Measurements from ENCODE around the gene SPRR2E.
A peak's percentile ranks its signal among the peaks of the same experiment; 100 is the strongest.
"Not testable (repeated sequence)": the region's sequence is repeated elsewhere in the genome, so short reads cannot be mapped to it uniquely, and the experiment has no call there.

The SPRR2E gene

DNA sequence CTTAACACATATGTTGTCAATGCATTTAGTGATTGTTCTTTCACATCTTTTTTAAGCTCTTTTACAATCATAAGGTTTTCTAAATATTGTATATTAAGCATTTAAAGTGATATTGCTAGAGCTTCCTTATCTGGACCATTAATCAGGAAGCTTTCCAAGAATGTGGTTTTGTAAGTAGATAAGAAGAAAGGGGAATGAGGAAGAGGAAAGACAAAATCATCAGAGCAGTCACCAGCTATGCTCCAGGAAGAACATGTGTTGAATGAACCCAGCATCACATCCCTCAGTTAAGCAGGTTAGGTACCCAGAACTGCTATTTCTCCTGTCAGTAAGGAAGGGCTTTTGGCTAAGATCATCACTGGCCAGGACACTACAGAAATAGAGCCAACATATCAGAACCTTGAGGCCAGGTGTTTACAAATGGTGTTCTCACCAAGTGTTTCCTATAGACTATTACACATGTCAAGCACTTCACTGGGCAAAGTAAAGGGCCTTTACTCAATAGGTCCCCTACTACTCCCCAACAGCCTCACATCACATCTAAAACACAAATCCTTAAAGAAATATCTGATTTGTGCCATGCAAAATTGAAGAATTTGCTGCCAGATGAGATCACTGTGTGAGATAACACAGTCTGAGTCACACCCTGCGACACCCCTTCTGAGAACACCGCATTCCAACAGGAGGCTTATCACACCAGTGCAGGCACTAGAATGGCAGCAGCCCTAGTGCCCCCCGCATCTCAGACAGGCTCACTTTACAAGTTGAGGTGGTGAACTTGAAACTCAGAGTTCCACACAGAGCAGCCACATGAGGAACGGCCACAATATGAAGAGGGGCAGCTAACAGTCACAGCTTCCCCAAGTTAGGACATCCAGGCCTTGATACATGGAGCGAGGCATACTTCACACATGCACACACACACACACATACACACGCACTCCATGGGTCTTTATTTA, 35.2 kb downstream of the SPRR2E start:
- DNase-seq (ENCODE audit: low spot score) = peak; percentile 61

DNA sequence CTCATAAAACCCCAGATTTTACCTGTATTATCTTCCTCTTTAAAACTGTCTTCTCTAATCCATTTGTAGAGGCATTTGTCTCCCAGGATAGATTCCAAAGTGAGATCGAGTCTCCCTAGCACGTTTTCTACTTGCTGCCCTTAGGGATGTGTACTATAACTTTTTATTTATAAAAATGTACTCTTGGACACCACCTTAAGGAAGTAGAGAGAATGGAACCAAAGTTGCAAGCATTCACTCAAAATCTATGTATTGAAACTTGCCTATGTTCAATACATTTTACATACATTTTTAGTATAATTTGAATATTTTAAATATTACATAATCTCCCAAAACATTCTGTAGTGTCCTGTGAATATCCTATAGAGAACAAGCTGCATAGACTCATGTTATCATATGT, 36.2 kb downstream of the SPRR2E start:
- no peak for DNase-seq (ENCODE audit: low spot score)

DNA sequence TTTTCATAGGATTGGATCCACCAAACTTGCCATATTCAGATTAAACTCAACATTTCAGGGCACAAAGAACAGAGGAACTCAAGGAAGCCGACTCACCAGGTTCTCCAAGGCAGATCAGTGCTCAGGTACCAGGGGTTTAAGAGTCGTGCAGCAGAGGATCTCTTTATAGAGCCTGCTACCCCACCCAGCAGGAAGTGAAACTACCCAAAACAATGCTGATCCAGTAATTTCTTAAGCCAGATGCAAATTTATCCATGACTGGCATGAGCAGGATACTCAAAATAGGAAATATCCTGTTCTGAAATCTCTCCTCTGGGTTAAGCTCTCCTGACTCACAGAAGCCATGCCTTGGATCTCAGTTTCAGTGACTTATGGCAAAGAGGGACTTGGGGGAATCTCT, 37.0 kb downstream of the SPRR2E start, which contains the start of gene SPRR2A:
Gene SPRR2A (minus strand): TSS at position 138 of the 400 bp plus-strand sequence. CDS start 777 bp downstream, outside the sequence.
- DNase-seq (ENCODE audit: low spot score) = no peak

DNA sequence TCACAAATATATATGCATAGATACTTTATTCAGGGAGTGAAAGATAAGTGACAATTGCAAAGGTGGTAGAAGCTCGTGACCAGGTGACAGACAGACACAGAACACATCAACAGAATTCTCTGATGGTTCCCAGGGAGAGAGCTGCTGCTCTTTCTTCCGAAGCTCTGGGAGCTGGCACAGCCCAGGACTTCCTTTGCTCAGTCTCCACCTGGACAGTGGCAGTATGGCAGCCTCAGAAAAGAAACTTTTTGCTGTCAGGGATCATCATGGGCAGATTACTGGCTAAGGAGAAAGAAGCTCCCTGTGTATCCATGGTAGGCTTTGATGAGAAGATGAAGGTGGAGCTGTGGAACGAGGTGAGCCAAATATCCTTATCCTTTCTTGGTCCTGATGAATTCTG, 38.2 kb downstream of the SPRR2E start:
- DNase-seq (ENCODE audit: low spot score) = not testable (repeated sequence)

DNA sequence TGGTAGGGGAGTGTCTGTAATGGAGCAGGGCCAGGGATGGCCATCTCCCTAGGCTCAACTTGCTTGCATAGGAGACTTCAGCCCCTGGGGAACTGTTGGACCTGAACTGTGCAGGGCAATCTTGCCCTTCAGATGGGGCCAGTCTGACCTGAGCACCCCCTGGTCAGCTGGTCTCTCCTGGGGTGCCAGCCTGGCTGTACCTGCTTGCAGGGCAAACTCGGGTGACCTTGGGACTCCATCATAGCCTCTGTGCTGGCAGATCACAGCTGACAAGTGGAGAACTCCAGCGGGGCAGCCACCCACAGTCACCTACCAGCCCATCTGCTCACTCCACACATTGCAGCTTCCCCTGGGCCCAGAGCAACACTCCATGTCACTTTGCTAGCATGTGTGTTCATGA, 45.1 kb downstream of the SPRR2E start:
- no peak for DNase-seq (ENCODE audit: low spot score)

Measured in hematopoietic multipotent progenitor cell treated with erythropoietin and hydrocortisone succinate and interleukin-3 and kit ligand, for 15 days (in vitro differentiated cells).